ENCODE measurements around the gene WRAP73.

DNA sequence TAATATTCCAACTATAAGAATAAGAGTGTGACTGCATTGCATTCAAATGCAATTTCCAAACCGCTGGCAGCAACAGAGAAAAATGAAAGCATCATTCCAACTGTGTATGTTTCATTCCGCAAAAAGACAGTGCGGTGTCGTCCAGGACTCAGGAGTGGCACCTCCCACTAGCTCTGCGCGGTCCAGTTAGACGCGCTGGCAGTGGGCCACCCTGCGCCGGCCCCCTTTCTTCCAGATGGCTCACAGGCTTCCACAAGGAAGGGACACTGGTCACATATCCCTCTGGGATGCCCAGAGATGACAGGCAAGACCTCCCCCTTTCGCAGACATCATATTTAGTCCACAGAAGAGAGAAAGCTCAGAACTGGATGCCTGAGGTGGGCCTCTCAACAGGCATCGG is 11.9 kb downstream of the WRAP73 start:
- TF ChIP-seq, protein P1, sequence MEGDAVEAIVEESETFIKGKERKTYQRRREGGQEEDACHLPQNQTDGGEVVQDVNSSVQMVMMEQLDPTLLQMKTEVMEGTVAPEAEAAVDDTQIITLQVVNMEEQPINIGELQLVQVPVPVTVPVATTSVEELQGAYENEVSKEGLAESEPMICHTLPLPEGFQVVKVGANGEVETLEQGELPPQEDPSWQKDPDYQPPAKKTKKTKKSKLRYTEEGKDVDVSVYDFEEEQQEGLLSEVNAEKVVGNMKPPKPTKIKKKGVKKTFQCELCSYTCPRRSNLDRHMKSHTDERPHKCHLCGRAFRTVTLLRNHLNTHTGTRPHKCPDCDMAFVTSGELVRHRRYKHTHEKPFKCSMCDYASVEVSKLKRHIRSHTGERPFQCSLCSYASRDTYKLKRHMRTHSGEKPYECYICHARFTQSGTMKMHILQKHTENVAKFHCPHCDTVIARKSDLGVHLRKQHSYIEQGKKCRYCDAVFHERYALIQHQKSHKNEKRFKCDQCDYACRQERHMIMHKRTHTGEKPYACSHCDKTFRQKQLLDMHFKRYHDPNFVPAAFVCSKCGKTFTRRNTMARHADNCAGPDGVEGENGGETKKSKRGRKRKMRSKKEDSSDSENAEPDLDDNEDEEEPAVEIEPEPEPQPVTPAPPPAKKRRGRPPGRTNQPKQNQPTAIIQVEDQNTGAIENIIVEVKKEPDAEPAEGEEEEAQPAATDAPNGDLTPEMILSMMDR (IDR thresholded peaks at IDR 0.05; ENCODE audit: low read length): no peak
- TF ChIP-seq EZH2 (IDR thresholded peaks at IDR 0.05; ENCODE audit: borderline replicate concordance, low read length): no peak

Data from OCI-LY1 (cell line).